Endothelial cell of umbilical vein (primary cell): ENCODE data around the gene HOPX. TPM values are rescaled to one million over a fixed set of nuclear protein-coding genes. Genes with fewer than 3 reads are reported as not detected.

Experiments
- BruUV-seq: library from RNA; stranded (reverse); fragments of 400-500 nt; replicated peaks from 2 replicates; lab custom pipeline; 2021; lab: Mats Ljungman, UMichigan
- CTCF ChIA-PET: fragments of 300-600, 350-600 bp; sonication (Branson Sonifier 250); formaldehyde crosslinking; loops from one replicate; lab custom pipeline; 2021; ENCODE audit warnings: antibody characterized with exemption, inconsistent platforms; lab: Charles Lee
- POLR2A ChIA-PET: fragments of 300-600, 350-600 bp; sonication (Branson Sonifier 250); formaldehyde crosslinking; loops from one replicate; lab custom pipeline; 2021; ENCODE audit warnings: antibody characterized with exemption, inconsistent platforms; lab: Charles Lee
- DNase-seq: peaks from one replicate; pipeline ENCODE4 v3.0.0-alpha.2; 2011; ENCODE audit warnings: low read depth, low spot score
- FAIRE-seq: peaks from 2 replicates; lab custom pipeline; 2011; peaks lifted over from hg19 to GRCh38; lab: Jason Lieb, UNC
- H2AFZ ChIP-seq: 2 replicates; pipeline ENCODE4 v1.6.0; 2012; ENCODE audit warnings: low read depth, low read length, control low read depth, inconsistent platforms
- H3K27ac ChIP-seq: 2 replicates; pipeline ENCODE4 v1.5.1; 2011; ENCODE audit warnings: low read depth, mild to moderate bottlenecking, control low read depth, low read length, moderate library complexity; ENCODE audit not compliant: insufficient read depth
- H3K27me3 ChIP-seq, 2 experiments: 2 replicates each; pipeline versions ENCODE4 v1.6.0 to v1.6.1; 2011; ENCODE audit warnings: low read length in 2 of 2, mixed read lengths in 1 of 2; ENCODE audit not compliant: control insufficient read depth in 2 of 2, insufficient read depth in 2 of 2
- H3K36me3 ChIP-seq, 2 experiments: 2 replicates in 1 of 2; 3 replicates in 1 of 2; pipeline ENCODE4 v1.5.1; 2011; ENCODE audit warnings: low read length in 2 of 2, mild to moderate bottlenecking in 1 of 2, moderate library complexity in 1 of 2; ENCODE audit not compliant: control insufficient read depth in 2 of 2, insufficient read depth in 2 of 2; ENCODE audit errors: extremely low read depth in 1 of 2
- H3K4me1 ChIP-seq: 3 replicates; pipeline ENCODE4 v1.5.1; 2011; ENCODE audit warnings: mild to moderate bottlenecking, low read length; ENCODE audit not compliant: control insufficient read depth, insufficient read depth; ENCODE audit errors: extremely low read depth
- H3K4me2 ChIP-seq: 2 replicates; pipeline ENCODE4 v1.6.1; 2011; ENCODE audit warnings: low read length, control low read depth, mixed read lengths; ENCODE audit not compliant: insufficient read depth
- H3K4me3 ChIP-seq, 3 experiments: fragments of 200-600 bp in 1 of 3; sonication (generic), shearing (Covaris generic) in 1 of 3; replicated peaks in 1 of 3; 2 replicates each; pipeline ENCODE4 v1.5.1; 2011 to 2016; ENCODE audit warnings: control low read depth in 3 of 3, low read length in 3 of 3, mild to moderate bottlenecking in 2 of 3, inconsistent platforms in 1 of 3, low read depth in 1 of 3, moderate library complexity in 1 of 3; ENCODE audit not compliant: insufficient read depth in 1 of 3
- H3K79me2 ChIP-seq: 2 replicates; pipeline ENCODE4 v1.6.0; 2012; ENCODE audit warnings: low read length, inconsistent platforms; ENCODE audit not compliant: control insufficient read depth, insufficient read depth
- H3K9ac ChIP-seq: replicated peaks from 2 replicates; pipeline ENCODE3; 2011; ENCODE audit warnings: low read length, control low read depth; ENCODE audit not compliant: insufficient read depth; ENCODE audit errors: extremely low read depth
- H3K9me1 ChIP-seq: replicated peaks from 3 replicates; pipeline ENCODE4 v1.6.0; 2011; ENCODE audit warnings: mild to moderate bottlenecking, low read length; ENCODE audit not compliant: control insufficient read depth, insufficient read depth; ENCODE audit errors: extremely low read depth
- H3K9me3 ChIP-seq: replicated peaks from 2 replicates; pipeline ENCODE4 v1.5.1; 2012; ENCODE audit warnings: low read length, inconsistent platforms; ENCODE audit not compliant: control insufficient read depth, insufficient read depth
- H4K20me1 ChIP-seq: replicated peaks from 2 replicates; pipeline ENCODE3; 2011; ENCODE audit warnings: mild to moderate bottlenecking, low read length; ENCODE audit not compliant: control insufficient read depth, insufficient read depth; ENCODE audit errors: extremely low read depth
- EZH2 ChIP-seq: IDR thresholded peaks from 2 replicates; pipeline ENCODE4 v1.6.1; 2012; ENCODE audit warnings: borderline replicate concordance, low read depth, mild to moderate bottlenecking, moderate library complexity, low read length, inconsistent platforms; ENCODE audit not compliant: severe bottlenecking
- FOS ChIP-seq: IDR thresholded peaks from 2 replicates; pipeline ENCODE4 v1.6.1; 2011; ENCODE audit warnings: mild to moderate bottlenecking, low read length, moderate library complexity, borderline replicate concordance; ENCODE audit not compliant: insufficient read depth
- GATA2 ChIP-seq: IDR thresholded peaks from 2 replicates; pipeline ENCODE4 v1.7.0; 2011; ENCODE audit warnings: low read depth, mild to moderate bottlenecking, moderate library complexity, mixed read lengths, low read length; ENCODE audit not compliant: insufficient read length, insufficient read depth
- JUN ChIP-seq: IDR thresholded peaks from 2 replicates; pipeline ENCODE4 v1.6.1; 2011; ENCODE audit warnings: borderline replicate concordance, low read depth; ENCODE audit not compliant: insufficient read length, insufficient read depth
- MYC ChIP-seq: IDR thresholded peaks from one replicate; pipeline ENCODE4 v1.6.1; 2011; ENCODE audit warnings: mild to moderate bottlenecking, low read depth, low read length
- POLR2A ChIP-seq: IDR thresholded peaks from 2 replicates; pipeline ENCODE4 v1.6.1; 2012; ENCODE audit warnings: low read depth, mild to moderate bottlenecking, control low read depth, low read length
- POLR2AphosphoS5 ChIP-seq: IDR thresholded peaks from 2 replicates; pipeline ENCODE4 v1.6.1; 2012; ENCODE audit warnings: low read depth, mild to moderate bottlenecking, control low read depth, low read length, moderate library complexity; ENCODE audit not compliant: insufficient read depth
- dilution Hi-C: fragments of 300-500 bp; cut with MboI; formaldehyde crosslinking; loops from one replicate; pipeline ENCODE4 v1.15.0; 2019; ENCODE audit warnings: low sequenced_read_pairs; ENCODE audit not compliant: extremely low pct_ligation_motif_present
- intact Hi-C: fragments of 100-400 bp; cut with micrococcal nuclease; formaldehyde crosslinking; loops from one replicate; pipeline ENCODE4 v1.10.0; 2022
- polyA plus RNA-seq, 4 experiments: library from polyadenylated mRNA; depleted of rRNA in 3 of 4; stranded (reverse) in 3 of 4; unstranded in 1 of 4; fragments of >200 nt; gene quantifications; 2 replicates each; pipeline versions ENCODE4 v1.2.1 to v1.2.3, GENCODE V29; 2011 to 2012; ENCODE audit warnings: missing spikeins in 1 of 4
- total RNA-seq: library from RNA; stranded (reverse); gene quantifications from 2 replicates; pipeline ENCODE4 v1.2.3, GENCODE V29; 2021
- TF ChIP-seq, protein P1 (sequence below): IDR thresholded peaks from 2 replicates; pipeline ENCODE4 v1.6.1; 2011; ENCODE audit not compliant: insufficient read depth, insufficient read length
- TF ChIP-seq, protein P2 (sequence below), 2 donors: IDR thresholded peaks; 1 replicate in 1 of 2; 2 replicates in 1 of 2; pipeline ENCODE4 v1.5.1; 2011; ENCODE audit warnings: low read length in 2 of 2, mild to moderate bottlenecking in 2 of 2, moderate library complexity in 2 of 2, control low read depth in 1 of 2, inconsistent platforms in 1 of 2, low read depth in 1 of 2; ENCODE audit not compliant: insufficient read depth in 1 of 2; ENCODE audit errors: extremely low read depth in 1 of 2

The HOPX gene
- total and polyA plus RNA-seq, 2 donors (not counting 3 experiments of a cell fraction or from before 2014, with no cell fraction given) = 3.8 to 5.8 TPM

- no peaks in the 10 kb centered on the region for H3K36me3 ChIP-seq
- POLR2A ChIA-PET = no interaction called here
- dilution Hi-C loops = no loop called here
- H4K20me1 ChIP-seq = no peaks in the 10 kb centered on the region
- DNase-seq (no peak), FAIRE-seq (no peak)
- no TSS peak for BruUV-seq
- H3K79me2 ChIP-seq = no peaks in the 10 kb centered on the region
- intact Hi-C loops = no loop called here
- no peak overlapping the region for H3K4me2 ChIP-seq
- no peaks in the 10 kb centered on the region for H3K9me3 ChIP-seq
- no peaks in the 10 kb centered on the region for H3K9me1 ChIP-seq
- H3K27ac ChIP-seq = no peak overlapping the region
- peaks cover 0 to 4% of the 10 kb centered on the region in 2 experiments for H3K27me3 ChIP-seq
- TF ChIP-seq POLR2AphosphoS5 (no peak), GATA2 (no peak), EZH2 (no peak), FOS (no peak), POLR2A (no peak), JUN (no peak), MYC (no peak)
- TF ChIP-seq, protein P1, sequence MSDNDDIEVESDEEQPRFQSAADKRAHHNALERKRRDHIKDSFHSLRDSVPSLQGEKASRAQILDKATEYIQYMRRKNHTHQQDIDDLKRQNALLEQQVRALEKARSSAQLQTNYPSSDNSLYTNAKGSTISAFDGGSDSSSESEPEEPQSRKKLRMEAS = no peak
- TF ChIP-seq, protein P2, sequence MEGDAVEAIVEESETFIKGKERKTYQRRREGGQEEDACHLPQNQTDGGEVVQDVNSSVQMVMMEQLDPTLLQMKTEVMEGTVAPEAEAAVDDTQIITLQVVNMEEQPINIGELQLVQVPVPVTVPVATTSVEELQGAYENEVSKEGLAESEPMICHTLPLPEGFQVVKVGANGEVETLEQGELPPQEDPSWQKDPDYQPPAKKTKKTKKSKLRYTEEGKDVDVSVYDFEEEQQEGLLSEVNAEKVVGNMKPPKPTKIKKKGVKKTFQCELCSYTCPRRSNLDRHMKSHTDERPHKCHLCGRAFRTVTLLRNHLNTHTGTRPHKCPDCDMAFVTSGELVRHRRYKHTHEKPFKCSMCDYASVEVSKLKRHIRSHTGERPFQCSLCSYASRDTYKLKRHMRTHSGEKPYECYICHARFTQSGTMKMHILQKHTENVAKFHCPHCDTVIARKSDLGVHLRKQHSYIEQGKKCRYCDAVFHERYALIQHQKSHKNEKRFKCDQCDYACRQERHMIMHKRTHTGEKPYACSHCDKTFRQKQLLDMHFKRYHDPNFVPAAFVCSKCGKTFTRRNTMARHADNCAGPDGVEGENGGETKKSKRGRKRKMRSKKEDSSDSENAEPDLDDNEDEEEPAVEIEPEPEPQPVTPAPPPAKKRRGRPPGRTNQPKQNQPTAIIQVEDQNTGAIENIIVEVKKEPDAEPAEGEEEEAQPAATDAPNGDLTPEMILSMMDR (IDR thresholded peaks at IDR 0.05; ENCODE audit: extremely low read depth in 1 of 2, insufficient read depth in 1 of 2, low read depth in 1 of 2, low read length in 2 of 2) = no peak
- H3K4me1 ChIP-seq = peaks cover 11% of the 10 kb centered on the region
- H3K4me3 ChIP-seq = no peak overlapping the region
- no peak overlapping the region for H2AFZ ChIP-seq
- CTCF ChIA-PET = interaction anchor here (0.7 kb wide), 1 partner anchor 118 kb away, joined by 3 read pairs; no protein-coding TSS in a partner anchor
- H3K9ac ChIP-seq = no peak overlapping the region
These were observed 893 bp upstream of the HOPX start for GRCh38 chr4:56681853-56682525.
